ENCODE results near the gene PXN. TPM values are rescaled to one million over a fixed set of nuclear protein-coding genes. Genes with fewer than 3 reads are reported as not detected.

PXN gene
- total and polyA plus RNA-seq, 2 of the 13 experiments (the other 11 are each of a cell fraction or from before 2014, with no cell fraction given), result 13.6 to 14.2 TPM

- TF ChIP-seq STAT6 (CRISPR knock-in tag; IDR thresholded peaks at IDR 0.05; ENCODE audit: borderline replicate concordance), result no peak
- peak; percentile 62; the same call in 1 of the 2 replicates for TF ChIP-seq USF2 (IDR thresholded peaks at IDR 0.05; ENCODE audit: low read depth, low read length)
- no peak for TF ChIP-seq USF2 (CRISPR knock-in tag; IDR thresholded peaks at IDR 0.05; ENCODE audit: borderline replicate concordance)
- no peak for TF ChIP-seq U2AF1 (optimal IDR thresholded peaks at IDR 0.05; ENCODE audit: low read depth, low read length)
- TF ChIP-seq PHB2 (IDR thresholded peaks at IDR 0.05; ENCODE audit: partially characterized antibody), result no peak
- no peak for TF ChIP-seq BCL3 (CRISPR knock-in tag; IDR thresholded peaks at IDR 0.05)
- TF ChIP-seq IRF1 (CRISPR knock-in tag; IDR thresholded peaks at IDR 0.05; ENCODE audit: low read depth), result no peak
- TF ChIP-seq TRIM24 (CRISPR knock-in tag; IDR thresholded peaks at IDR 0.05), result no peak
- no peak for TF ChIP-seq ZNF768 (CRISPR knock-in tag; IDR thresholded peaks at IDR 0.05)
- TF ChIP-seq RNF219 (CRISPR knock-in tag; IDR thresholded peaks at IDR 0.05), result no peak
- peak; percentile 77 for TF ChIP-seq RBFOX2 (IDR thresholded peaks at IDR 0.05; ENCODE audit: low read depth, low read length)
- TF ChIP-seq SNAI1 (CRISPR knock-in tag; IDR thresholded peaks at IDR 0.05; ENCODE audit: borderline replicate concordance), result no peak
- no peak for TF ChIP-seq TBP (CRISPR knock-in tag; IDR thresholded peaks at IDR 0.05)
- no peak for TF ChIP-seq FOXJ3 (CRISPR knock-in tag; IDR thresholded peaks at IDR 0.05; ENCODE audit: borderline replicate concordance)
- TF ChIP-seq ZFYVE20 (CRISPR knock-in tag; IDR thresholded peaks at IDR 0.05; ENCODE audit: borderline replicate concordance, low read depth), result no peak
- no peak for TF ChIP-seq SIX4 (CRISPR knock-in tag; IDR thresholded peaks at IDR 0.05)
- peak; percentile 72; the same call in 1 of the 2 replicates for TF ChIP-seq MED1 (CRISPR knock-in tag; IDR thresholded peaks at IDR 0.05)
- TF ChIP-seq MAFK (conservative IDR thresholded peaks at IDR 0.05 in 1 of 2, IDR thresholded peaks at IDR 0.05 in 1 of 2; ENCODE audit: low read length in 2 of 2), result no peak
Observed at GRCh38 chr12:120265473-120266179, at the start of gene PXN (continued).

All from HepG2 (cell line).